GM19238 (cell line): ENCODE results near the gene KLHL25.

Experiments
- DNase-seq: peaks from one replicate; pipeline ENCODE4 v3.0.0; 2011; ENCODE audit warnings: low spot score; ENCODE audit not compliant: insufficient read length

Gene KLHL25

GRCh38 chr15:85760531-85761371 lies 34.0 kb downstream of the KLHL25 start:
- no peak for DNase-seq

DNA sequence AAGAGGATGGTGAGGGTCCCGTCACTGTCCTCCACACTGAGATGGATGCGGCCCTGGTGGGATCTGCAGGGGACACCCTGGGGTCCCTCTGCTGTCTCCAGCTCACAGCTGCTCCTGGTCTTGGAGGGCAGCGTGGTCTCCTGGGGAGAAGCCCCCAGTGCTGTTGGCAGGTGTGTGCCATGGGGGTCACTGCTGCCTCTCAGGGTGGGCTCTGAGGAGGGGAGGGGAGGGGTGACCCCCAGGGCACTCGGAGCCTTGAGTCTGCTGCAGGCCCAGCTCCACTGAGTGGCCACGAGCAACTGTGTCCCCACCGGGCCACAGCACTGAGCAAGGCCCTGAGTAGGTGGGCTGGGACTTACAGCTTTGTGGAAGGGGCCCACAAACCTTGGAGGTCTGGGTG lies 34.7 kb downstream of the KLHL25 start:
- no peak for DNase-seq

DNA sequence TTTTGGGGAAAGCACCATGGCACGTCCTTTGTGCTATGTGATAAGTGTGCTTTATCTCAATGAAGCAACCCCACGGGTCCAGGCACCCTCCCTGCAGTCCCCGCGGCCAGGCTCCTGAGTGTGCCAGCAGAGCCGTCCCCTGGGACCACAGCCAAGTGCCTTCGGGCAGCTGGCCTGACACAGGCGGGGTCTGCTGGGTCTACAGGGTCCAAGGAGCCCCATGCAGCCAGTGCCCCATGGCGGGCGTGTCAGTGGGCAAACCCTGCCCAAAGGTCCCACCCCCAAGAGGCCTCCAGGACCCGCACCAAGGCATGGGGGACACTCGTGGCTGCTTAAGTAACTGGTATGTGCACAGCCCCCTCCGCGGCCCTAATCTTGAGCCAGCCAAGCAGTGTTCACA lies 35.3 kb downstream of the KLHL25 start:
- DNase-seq, result no peak

DNA sequence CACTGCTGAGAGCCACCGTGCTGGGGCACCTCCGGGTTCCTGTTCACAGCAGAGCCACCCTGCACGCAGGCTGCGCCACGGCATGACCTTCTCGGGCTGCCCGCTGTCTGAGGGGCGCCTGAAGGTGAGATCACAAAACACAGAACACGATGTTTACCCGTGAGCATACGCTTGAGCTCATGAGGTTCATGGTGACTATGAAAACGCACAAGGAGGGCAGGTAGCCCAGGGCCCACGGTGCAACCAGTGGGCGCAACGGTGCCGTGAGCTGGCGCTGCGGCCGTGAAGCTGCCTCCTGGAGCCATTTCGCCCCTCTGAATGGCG lies 36.1 kb downstream of the KLHL25 start:
- no peak for DNase-seq

DNA sequence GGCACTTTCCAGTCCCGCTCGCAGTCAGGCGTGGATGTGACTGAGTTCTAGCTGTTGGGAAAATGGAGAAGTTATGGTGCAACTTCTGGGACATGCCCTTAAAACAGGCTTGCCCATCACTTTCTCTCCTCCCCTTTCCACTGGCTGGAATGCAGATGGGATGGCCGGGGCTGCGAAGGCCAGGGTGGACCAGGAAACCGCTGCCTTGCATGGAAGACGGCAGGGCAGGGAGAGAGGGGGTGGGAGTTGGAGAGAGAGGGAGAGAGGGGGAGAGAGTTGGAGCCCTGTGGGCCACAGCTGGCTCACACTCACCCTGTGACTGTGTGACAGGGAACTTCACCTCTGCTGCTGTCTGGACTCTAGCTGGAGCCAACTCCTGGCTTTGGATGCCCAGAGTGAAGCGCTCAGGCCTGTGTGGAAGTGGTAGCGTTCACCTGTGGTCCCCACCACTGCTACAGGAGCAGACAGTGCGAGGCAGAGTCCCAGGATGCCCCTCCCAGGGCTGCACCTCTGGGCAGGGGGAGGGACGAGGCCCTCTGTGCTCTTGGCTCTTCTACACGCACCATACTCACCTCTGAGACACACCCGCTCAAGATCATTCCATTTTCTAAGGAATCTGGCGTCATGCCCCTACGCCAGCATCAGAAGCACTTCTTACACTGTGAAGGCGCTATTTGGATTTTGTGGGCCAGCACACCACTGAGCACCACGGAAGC lies 36.6 kb downstream of the KLHL25 start:
- no peak for DNase-seq

GRCh38 chr15:85757073-85757938 lies 37.4 kb downstream of the KLHL25 start:
- no peak for DNase-seq

GRCh38 chr15:85756411-85757072 lies 38.2 kb downstream of the KLHL25 start:
- DNase-seq, result no peak

- no peak for DNase-seq
Observed at GRCh38 chr15:85755942-85756341, 38.8 kb downstream of the KLHL25 start.

GRCh38 chr15:85755471-85755870 lies 39.3 kb downstream of the KLHL25 start:
- DNase-seq, result no peak

GRCh38 chr15:85754989-85755388 lies 39.7 kb downstream of the KLHL25 start:
- DNase-seq, result no peak

DNA sequence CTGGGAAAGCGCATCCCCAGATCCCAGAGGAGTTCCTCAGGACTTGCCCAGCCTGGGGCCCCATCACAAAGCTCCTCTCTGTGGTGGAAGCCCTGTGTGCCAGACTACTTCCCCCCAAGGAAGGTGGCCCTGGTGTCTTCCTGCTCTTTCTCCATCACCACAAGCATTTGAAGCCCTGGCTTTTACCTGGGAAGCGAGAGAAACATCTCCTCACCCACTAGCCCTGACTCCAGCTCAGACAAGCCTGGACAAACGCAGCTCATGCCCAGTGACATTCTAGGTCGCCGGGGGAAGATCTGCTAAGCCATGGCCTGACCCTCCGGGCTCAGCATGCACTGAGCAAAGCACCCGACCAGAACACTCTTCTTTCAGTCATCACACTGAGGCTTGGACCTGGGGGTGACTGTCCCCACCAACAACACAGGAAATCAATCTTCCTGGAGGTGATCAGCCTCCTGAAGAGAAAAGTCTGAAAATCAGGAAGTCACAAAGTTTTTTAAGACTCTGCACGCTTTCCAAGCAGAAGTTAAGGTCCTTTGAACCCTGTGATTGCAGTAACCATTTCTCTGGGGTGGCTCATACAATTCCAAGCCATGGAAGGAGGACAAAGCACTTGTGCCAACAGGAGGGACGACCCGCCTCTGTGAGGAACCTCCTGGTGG lies 40.8 kb downstream of the KLHL25 start:
- DNase-seq, result no peak

DNA sequence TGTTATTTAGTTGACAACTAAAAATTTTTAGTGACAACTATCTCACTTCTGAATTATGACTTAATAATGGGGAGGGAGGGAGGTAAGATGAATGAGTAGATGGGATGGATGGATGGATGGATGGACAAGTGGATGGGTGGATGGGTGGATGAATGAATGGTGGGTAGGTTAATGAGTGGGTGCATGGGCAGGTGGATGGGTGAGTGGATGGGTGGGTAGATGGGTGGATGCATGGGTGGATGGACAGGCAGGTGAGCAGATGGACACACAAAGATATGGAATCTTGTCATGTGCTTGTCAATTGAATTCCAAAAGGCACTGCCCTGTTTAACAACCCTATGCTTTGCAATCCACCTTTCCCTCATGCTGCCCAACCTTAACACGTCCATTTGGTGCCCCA lies 41.5 kb downstream of the KLHL25 start:
- no peak for DNase-seq

DNA sequence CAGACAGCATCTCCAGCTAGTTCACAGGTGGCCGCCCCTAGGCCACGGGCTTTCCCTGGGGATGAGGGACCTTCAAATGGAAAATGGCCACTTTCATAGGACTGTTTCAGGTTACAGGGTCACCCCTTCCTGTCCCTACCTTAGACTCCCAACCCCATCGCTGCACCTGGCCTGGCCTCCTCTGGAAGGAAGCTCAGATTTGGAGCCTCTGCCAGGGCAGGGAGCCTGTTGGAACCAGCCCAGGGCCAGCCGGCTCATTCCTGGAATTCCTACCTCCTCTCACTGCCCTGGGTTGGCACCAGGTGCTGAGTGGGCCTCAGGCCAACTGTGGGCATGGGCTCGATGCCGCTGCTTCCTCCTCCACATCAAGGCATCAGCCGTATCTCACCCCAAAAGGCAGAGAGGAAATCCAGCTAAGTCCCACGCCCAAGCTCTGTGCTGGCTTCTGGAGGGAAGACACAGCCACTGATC lies 42.2 kb downstream of the KLHL25 start:
- DNase-seq, result no peak

DNA sequence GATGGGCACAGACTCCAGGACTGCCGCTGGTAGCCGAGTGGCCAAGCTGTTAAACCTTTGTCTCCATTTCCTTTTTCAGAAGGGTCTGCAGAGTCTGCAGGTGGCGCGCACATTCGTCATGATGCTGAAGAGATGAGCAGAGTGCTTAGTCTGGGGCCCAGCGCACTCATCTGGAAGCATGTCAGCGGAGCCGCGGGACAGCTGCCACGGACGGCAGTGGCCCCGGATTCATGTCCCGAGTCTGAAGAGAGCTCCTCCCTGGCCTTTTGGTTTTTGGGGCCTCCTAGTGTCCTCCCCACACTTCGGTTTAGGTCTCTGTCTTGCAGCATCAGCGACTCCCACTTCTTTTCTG lies 42.6 kb downstream of the KLHL25 start:
- DNase-seq, result no peak

- DNase-seq, result no peak
Observed at GRCh38 chr15:85751291-85752123, 43.2 kb downstream of the KLHL25 start.

GRCh38 chr15:85750319-85751290 lies 44.1 kb downstream of the KLHL25 start:
- no peak for DNase-seq

GRCh38 chr15:85749261-85750151 lies 45.2 kb downstream of the KLHL25 start:
- DNase-seq, result no peak

DNA sequence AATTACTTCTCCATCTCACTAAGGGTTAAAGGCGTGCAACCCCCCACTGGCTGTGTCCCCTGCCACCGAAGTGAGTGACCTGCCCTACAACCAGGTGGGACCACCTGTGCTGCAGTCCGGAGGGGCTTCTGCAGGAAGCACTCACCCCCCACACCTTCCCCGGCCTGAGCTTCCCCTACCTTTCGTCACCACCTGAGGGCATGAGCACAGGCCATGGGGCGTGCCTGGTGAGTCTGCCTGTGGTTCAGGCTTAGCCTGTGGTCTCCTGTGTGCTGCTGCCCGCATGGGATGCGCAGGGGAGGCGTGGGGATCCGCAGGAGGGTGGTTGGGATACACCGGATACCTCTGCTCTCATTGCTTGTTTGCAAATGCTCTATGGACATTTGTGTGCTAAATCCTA lies 46.0 kb downstream of the KLHL25 start:
- DNase-seq, result no peak
